Calu3 (cell line): ENCODE measurements around the gene ABCA12. TPM values are rescaled to one million over a fixed set of nuclear protein-coding genes. Genes with fewer than 3 reads are reported as not detected.

ENCODE experiments used
- BruUV-seq: library from RNA; stranded (reverse); fragments of 400-500 nt; replicated peaks from 2 replicates; lab custom pipeline; 2021; lab: Mats Ljungman, UMichigan
- CTCF ChIA-PET: fragments of 300-600 bp; sonication (Branson Sonifier 250); formaldehyde crosslinking; loops from one replicate; lab custom pipeline; 2022; ENCODE audit warnings: antibody characterized with exemption; lab: Charles Lee
- DNase-seq: peaks from one replicate; pipeline ENCODE4 v3.0.0; 2022
- H3K27ac Mint-ChIP-seq: one replicate; pipeline ENCODE4 v1.8.0; 2022; ENCODE audit warnings: mixed read lengths; ENCODE audit not compliant: unreplicated experiment
- H3K27me3 Mint-ChIP-seq: one replicate; pipeline ENCODE4 v1.8.0; 2022; ENCODE audit warnings: mixed read lengths; ENCODE audit not compliant: unreplicated experiment
- H3K36me3 Mint-ChIP-seq: one replicate; pipeline ENCODE4 v1.8.0; 2022; ENCODE audit warnings: mild to moderate bottlenecking, moderate library complexity, mixed read lengths; ENCODE audit not compliant: insufficient read depth, unreplicated experiment
- H3K4me1 Mint-ChIP-seq: one replicate; pipeline ENCODE4 v1.8.0; 2022; ENCODE audit warnings: mild to moderate bottlenecking, low read depth, mixed read lengths; ENCODE audit not compliant: unreplicated experiment
- H3K4me3 Mint-ChIP-seq: one replicate; pipeline ENCODE4 v1.8.0; 2022; ENCODE audit warnings: mild to moderate bottlenecking, low read depth, moderate library complexity, mixed read lengths; ENCODE audit not compliant: unreplicated experiment
- H3K9me3 Mint-ChIP-seq: one replicate; pipeline ENCODE4 v1.8.0; 2022; ENCODE audit warnings: low read depth, mixed read lengths; ENCODE audit not compliant: unreplicated experiment
- intact Hi-C: fragments of 100-400 bp; cut with micrococcal nuclease; formaldehyde crosslinking; loops from one replicate; pipeline ENCODE4 v1.10.0; 2022; ENCODE audit not compliant: unreplicated experiment
- total RNA-seq: library from RNA; stranded (reverse); gene quantifications from 2 replicates; pipeline ENCODE4 v1.2.3, GENCODE V29; 2022
- TF ChIP-seq, protein P1 (sequence below): fragments of 200-600 bp; IDR thresholded peaks from one replicate; pipeline ENCODE4 v1.8.0; 2022; ENCODE audit warnings: antibody characterized with exemption; ENCODE audit not compliant: unreplicated experiment

Gene ABCA12
- total RNA-seq, 1 experiment from 2014 or later = 4.8 TPM

DNA sequence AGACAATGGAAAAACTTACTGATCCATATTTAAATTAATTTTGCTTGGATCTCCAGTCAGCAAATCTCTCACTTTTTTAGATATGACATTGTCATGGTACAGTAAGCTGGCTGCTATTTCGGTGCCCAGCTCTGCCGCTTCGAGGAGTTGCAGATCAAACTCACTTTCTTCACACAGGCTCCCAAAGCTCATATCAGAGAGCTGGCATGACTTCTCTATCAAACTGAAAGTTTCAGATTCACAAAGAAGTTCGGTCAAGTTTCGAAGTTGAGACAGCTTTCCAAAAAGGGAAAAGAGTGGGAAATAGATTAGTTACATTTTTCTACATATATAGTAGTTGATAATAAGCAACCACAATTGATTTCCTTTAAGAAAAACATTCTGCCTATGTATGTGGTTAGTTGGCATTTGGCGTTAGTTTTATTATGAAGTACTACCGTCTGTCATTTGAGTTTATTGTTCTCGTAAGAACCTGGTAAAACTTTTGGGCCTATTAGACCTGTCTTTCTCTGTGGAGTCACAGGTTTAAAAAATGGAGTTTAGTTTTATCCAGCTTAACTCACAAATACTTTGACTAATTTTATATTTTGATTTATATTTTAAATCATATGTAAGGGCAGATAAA, 118.8 kb downstream of the ABCA12 start:
- no peaks in the 10 kb centered on the region for H3K4me1 Mint-ChIP-seq
- H3K27me3 Mint-ChIP-seq = no peaks in the 10 kb centered on the region
- intact Hi-C loops = no loop called here
- CTCF ChIA-PET = no interaction called here
- no peaks in the 10 kb centered on the region for H3K36me3 Mint-ChIP-seq
- H3K4me3 Mint-ChIP-seq = no peak overlapping the region
- no peak for DNase-seq
- no peaks in the 10 kb centered on the region for H3K9me3 Mint-ChIP-seq
- no TSS peak for BruUV-seq
- H3K27ac Mint-ChIP-seq = no peak overlapping the region
- TF ChIP-seq, protein P1, sequence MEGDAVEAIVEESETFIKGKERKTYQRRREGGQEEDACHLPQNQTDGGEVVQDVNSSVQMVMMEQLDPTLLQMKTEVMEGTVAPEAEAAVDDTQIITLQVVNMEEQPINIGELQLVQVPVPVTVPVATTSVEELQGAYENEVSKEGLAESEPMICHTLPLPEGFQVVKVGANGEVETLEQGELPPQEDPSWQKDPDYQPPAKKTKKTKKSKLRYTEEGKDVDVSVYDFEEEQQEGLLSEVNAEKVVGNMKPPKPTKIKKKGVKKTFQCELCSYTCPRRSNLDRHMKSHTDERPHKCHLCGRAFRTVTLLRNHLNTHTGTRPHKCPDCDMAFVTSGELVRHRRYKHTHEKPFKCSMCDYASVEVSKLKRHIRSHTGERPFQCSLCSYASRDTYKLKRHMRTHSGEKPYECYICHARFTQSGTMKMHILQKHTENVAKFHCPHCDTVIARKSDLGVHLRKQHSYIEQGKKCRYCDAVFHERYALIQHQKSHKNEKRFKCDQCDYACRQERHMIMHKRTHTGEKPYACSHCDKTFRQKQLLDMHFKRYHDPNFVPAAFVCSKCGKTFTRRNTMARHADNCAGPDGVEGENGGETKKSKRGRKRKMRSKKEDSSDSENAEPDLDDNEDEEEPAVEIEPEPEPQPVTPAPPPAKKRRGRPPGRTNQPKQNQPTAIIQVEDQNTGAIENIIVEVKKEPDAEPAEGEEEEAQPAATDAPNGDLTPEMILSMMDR = no peak

DNA sequence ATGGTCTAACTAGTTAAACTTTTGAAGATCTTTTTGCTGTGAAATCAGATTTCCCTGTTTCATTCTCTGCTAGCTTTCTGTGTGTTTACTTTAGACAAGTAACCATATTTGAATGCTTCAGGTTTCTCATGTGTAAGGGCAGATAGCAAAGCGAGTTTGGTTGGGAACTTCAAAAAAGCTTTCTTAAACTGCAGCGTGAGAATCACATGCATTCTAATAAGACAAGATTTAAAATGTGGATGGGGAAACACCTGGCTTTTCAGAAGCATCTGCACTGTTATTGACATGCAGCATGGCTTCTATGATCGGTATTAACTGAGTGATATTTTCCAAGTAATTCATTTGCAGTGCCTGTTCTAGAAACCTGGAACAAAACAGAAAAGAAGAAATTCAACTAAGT, 119.3 kb downstream of the ABCA12 start:
- no peak overlapping the region for H3K4me3 Mint-ChIP-seq
- intact Hi-C loops = no loop called here
- no peak overlapping the region for H3K27ac Mint-ChIP-seq
- no peak for DNase-seq
- BruUV-seq = no TSS peak
- no peaks in the 10 kb centered on the region for H3K4me1 Mint-ChIP-seq
- CTCF ChIA-PET = no interaction called here
- H3K9me3 Mint-ChIP-seq = no peaks in the 10 kb centered on the region
- no peaks in the 10 kb centered on the region for H3K36me3 Mint-ChIP-seq
- no peaks in the 10 kb centered on the region for H3K27me3 Mint-ChIP-seq
- TF ChIP-seq, protein P1 = no peak

DNA sequence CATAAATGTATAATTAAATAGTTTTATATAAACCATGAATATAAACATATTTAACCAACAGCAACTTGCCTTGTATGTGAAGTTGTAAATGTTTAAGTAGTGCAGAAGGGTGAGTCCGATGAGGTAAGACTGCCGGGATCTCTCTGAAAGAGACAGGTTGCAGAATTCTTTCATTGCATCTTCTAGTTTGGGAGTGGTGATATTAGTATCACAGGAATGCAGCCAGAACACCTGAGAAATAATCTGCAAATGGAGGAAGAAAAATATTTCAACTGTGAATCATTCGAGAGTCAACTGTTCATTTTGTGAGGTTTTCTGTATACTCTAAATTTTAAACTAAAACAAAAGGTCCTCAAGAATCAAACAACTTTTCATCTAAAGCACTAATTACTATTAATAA, 123.0 kb downstream of the ABCA12 start:
- intact Hi-C loops = no loop called here
- CTCF ChIA-PET = no interaction called here
- TF ChIP-seq, protein P1 = no peak
- no peak overlapping the region for H3K27ac Mint-ChIP-seq
- DNase-seq = no peak
- BruUV-seq = no TSS peak
- no peak overlapping the region for H3K4me3 Mint-ChIP-seq
- H3K4me1 Mint-ChIP-seq = no peaks in the 10 kb centered on the region
- no peaks in the 10 kb centered on the region for H3K36me3 Mint-ChIP-seq
- no peaks in the 10 kb centered on the region for H3K27me3 Mint-ChIP-seq
- H3K9me3 Mint-ChIP-seq = no peaks in the 10 kb centered on the region

DNA sequence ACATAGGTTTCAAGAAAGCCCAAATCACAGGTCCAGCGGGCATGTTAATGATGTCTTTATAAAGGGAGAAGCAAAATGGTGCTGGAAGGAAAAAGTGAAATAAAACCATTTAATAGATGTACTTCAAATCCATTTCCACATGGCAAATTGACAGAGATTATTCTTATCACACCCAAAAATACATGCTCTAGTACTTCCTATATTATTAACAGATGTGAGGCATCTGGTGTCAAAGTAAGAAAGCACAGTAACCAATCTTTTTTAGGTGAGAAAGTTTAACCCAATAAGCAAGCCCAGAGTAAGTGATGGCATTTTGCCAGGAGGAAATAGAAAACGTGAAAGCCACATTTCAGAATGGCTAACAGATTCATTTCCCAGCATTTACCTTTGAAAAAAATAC, 128.0 kb downstream of the ABCA12 start:
- Mint-ChIP-seq H3K9me3 (no peaks in the 10 kb centered on the region), H3K4me1 (no peaks in the 10 kb centered on the region), H3K4me3 (no peak overlapping the region), H3K36me3 (no peaks in the 10 kb centered on the region), H3K27me3 (no peaks in the 10 kb centered on the region), H3K27ac (no peak overlapping the region)
- intact Hi-C loops = no loop called here
- CTCF ChIA-PET = no interaction called here
- no TSS peak for BruUV-seq
- TF ChIP-seq, protein P1 = no peak
- no peak for DNase-seq
